Right atrium auricular region (tissue), 2 donors: Measurements from ENCODE around the gene AP1B1. TPM values are rescaled to one million over a fixed set of nuclear protein-coding genes. Genes with fewer than 3 reads are reported as not detected.

Experiments used
- DNase-seq: peaks from one replicate; pipeline ENCODE4 v3.0.0-alpha.2; 2019; ENCODE audit warnings: low spot score
- H3K27ac ChIP-seq, 2 donors: fragments of 200-600 bp; sonication (generic); 1 replicate in 1 of 2; 2 replicates in 1 of 2; pipeline ENCODE4 v1.5.1; 2016 to 2019
- H3K27me3 ChIP-seq, 2 donors: fragments of 200-600 bp; sonication (generic); one replicate each; pipeline versions ENCODE4 v1.5.1 to v1.6.0; 2017 to 2019
- H3K36me3 ChIP-seq: fragments of 200-600 bp; sonication (generic); one replicate; pipeline ENCODE4 v1.5.1; 2016
- H3K4me1 ChIP-seq, 2 donors: fragments of 200-600 bp; sonication (generic); one replicate each; pipeline versions ENCODE4 v1.5.1 to v1.6.0; 2017 to 2019
- H3K4me3 ChIP-seq, 2 donors: fragments of 200-600 bp; sonication (generic); 1 replicate in 1 of 2; 2 replicates in 1 of 2; pipeline ENCODE4 v1.5.1; 2017 to 2019; ENCODE audit warnings: mild to moderate bottlenecking in 1 of 2, moderate library complexity in 1 of 2
- H3K9me3 ChIP-seq, 2 donors: fragments of 200-600 bp; sonication (generic); one replicate each; pipeline ENCODE4 v1.5.1; 2019
- CTCF ChIP-seq, 2 donors: fragments of 200-600 bp; sonication (generic); IDR thresholded peaks; one replicate each; pipeline ENCODE4 v1.5.1; 2019; ENCODE audit warnings: antibody characterized with exemption in 2 of 2
- total RNA-seq, 2 donors: library from RNA; depleted of rRNA; stranded (reverse); fragments of >200 nt; gene quantifications; one replicate each; pipeline ENCODE4 v1.1.0, GENCODE V29; 2016

Gene AP1B1
- total RNA-seq, 2 donors from 2014 or later: 31.4 to 46.2 TPM

- no peak for DNase-seq
- H3K4me3 ChIP-seq: no peak overlapping the region
- no peak overlapping the region for H3K27ac ChIP-seq
- TF ChIP-seq CTCF (IDR thresholded peaks at IDR 0.05): no peak
- H3K27me3 ChIP-seq: no peaks in the 10 kb centered on the region
- peaks cover 68% of the 10 kb centered on the region for H3K36me3 ChIP-seq
- H3K4me1 ChIP-seq: no peaks in the 10 kb centered on the region
- no peaks in the 10 kb centered on the region for H3K9me3 ChIP-seq
These were observed 56.6 kb downstream of the AP1B1 start for GRCh38 chr22:29331658-29332300.

- no peaks in the 10 kb centered on the region for H3K9me3 ChIP-seq
- H3K4me1 ChIP-seq: no peaks in the 10 kb centered on the region
- H3K4me3 ChIP-seq: no peak overlapping the region
- no peak for DNase-seq
- H3K27me3 ChIP-seq: no peaks in the 10 kb centered on the region
- TF ChIP-seq CTCF (IDR thresholded peaks at IDR 0.05): no peak
- H3K36me3 ChIP-seq: peaks cover 68% of the 10 kb centered on the region
- H3K27ac ChIP-seq: no peak overlapping the region
These were observed 57.2 kb downstream of the AP1B1 start for GRCh38 chr22:29331213-29331612.

- H3K27me3 ChIP-seq: no peaks in the 10 kb centered on the region
- no peak overlapping the region for H3K4me3 ChIP-seq
- H3K9me3 ChIP-seq: no peaks in the 10 kb centered on the region
- peaks cover 68% of the 10 kb centered on the region for H3K36me3 ChIP-seq
- H3K4me1 ChIP-seq: no peaks in the 10 kb centered on the region
- no peak overlapping the region for H3K27ac ChIP-seq
- DNase-seq: no peak
- TF ChIP-seq CTCF (IDR thresholded peaks at IDR 0.05): no peak
These were observed 57.6 kb downstream of the AP1B1 start for GRCh38 chr22:29330753-29331152.

- no peak for DNase-seq
- TF ChIP-seq CTCF (IDR thresholded peaks at IDR 0.05): no peak
- Histone ChIP-seq H3K4me1 (no peaks in the 10 kb centered on the region), H3K27me3 (no peaks in the 10 kb centered on the region), H3K36me3 (peaks cover 65% of the 10 kb centered on the region), H3K4me3 (no peak overlapping the region), H3K27ac (no peak overlapping the region), H3K9me3 (no peaks in the 10 kb centered on the region)
These were observed 58.1 kb downstream of the AP1B1 start for GRCh38 chr22:29330291-29330690.

GRCh38 chr22:29329581-29329980, 58.8 kb downstream of the AP1B1 start:
- DNase-seq: no peak
- Histone ChIP-seq H3K27me3 (no peaks in the 10 kb centered on the region), H3K4me3 (no peak overlapping the region), H3K27ac (no peak overlapping the region), H3K9me3 (no peaks in the 10 kb centered on the region), H3K4me1 (no peaks in the 10 kb centered on the region), H3K36me3 (peaks cover 58% of the 10 kb centered on the region)
- TF ChIP-seq CTCF (IDR thresholded peaks at IDR 0.05): no peak
